ENCODE data around the gene PVALB.

DNA sequence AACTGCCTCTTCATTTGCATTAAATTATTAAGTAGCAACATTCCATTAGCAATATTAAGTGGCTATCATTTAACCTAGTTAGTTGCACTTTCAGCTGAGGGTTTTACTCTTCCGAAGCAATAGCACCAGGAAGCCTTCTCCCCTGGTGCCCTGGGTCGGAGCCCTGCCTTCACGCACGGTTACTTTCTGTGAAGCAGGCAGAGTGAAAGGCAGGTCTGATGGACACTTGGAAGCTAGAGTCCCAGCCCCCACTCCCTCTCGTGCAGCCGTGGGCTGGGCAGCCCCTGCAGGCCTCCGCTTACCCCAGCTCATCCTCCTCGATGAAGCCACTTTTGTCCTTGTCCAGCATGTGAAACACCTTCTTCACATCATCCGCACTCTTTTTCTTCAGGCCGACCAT, 2.0 kb downstream of the PVALB start:
- TF ChIP-seq, protein P1, sequence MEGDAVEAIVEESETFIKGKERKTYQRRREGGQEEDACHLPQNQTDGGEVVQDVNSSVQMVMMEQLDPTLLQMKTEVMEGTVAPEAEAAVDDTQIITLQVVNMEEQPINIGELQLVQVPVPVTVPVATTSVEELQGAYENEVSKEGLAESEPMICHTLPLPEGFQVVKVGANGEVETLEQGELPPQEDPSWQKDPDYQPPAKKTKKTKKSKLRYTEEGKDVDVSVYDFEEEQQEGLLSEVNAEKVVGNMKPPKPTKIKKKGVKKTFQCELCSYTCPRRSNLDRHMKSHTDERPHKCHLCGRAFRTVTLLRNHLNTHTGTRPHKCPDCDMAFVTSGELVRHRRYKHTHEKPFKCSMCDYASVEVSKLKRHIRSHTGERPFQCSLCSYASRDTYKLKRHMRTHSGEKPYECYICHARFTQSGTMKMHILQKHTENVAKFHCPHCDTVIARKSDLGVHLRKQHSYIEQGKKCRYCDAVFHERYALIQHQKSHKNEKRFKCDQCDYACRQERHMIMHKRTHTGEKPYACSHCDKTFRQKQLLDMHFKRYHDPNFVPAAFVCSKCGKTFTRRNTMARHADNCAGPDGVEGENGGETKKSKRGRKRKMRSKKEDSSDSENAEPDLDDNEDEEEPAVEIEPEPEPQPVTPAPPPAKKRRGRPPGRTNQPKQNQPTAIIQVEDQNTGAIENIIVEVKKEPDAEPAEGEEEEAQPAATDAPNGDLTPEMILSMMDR (IDR thresholded peaks at IDR 0.05): no peak
- TF ChIP-seq EP300 (IDR thresholded peaks at IDR 0.05): no peak
- no peak for TF ChIP-seq POLR2A (IDR thresholded peaks at IDR 0.05)
